ENCODE data around the gene NME3. TPM values are rescaled to one million over a fixed set of nuclear protein-coding genes. Genes with fewer than 3 reads are reported as not detected.

The NME3 gene
- total RNA-seq, 1 donor from 2014 or later: 15.6 TPM

- no peaks in the 10 kb centered on the region for H3K79me2 ChIP-seq (ENCODE audit: low read depth)
- H3K36me3 Mint-ChIP-seq: peaks cover 6% of the 10 kb centered on the region
- H3K4me3 ChIP-seq: no peak within 1 kb of the TSS
- H3K4me1 ChIP-seq: no peaks in the 10 kb centered on the region
- H2AFZ ChIP-seq (replicated peaks): no peak within 1 kb of the TSS
- no peaks in the 10 kb centered on the region for H3K27me3 Mint-ChIP-seq (ENCODE audit: insufficient read depth, low read depth)
- no peak within 1 kb of the TSS for H3K4me2 ChIP-seq
- no peaks in the 10 kb centered on the region for H3K9me3 ChIP-seq (ENCODE audit: low read depth)
- H3K4me1 Mint-ChIP-seq: no peaks in the 10 kb centered on the region
- no peak within 1 kb of the TSS for H3K27ac ChIP-seq
- DNase-seq (ENCODE audit: low spot score): no peak
- H3K9me3 Mint-ChIP-seq: peaks cover 3% of the 10 kb centered on the region
- H3K27me3 ChIP-seq: no peaks in the 10 kb centered on the region
- TF ChIP-seq EZH2 (IDR thresholded peaks at IDR 0.05): no peak
- no peak for TF ChIP-seq CTCF (IDR thresholded peaks at IDR 0.05)
- no peak for TF ChIP-seq EZH2phosphoT487 (IDR thresholded peaks at IDR 0.05)
- no peaks in the 10 kb centered on the region for H3K36me3 ChIP-seq
- H3K27ac Mint-ChIP-seq: no peak within 1 kb of the TSS
- no peaks in the 10 kb centered on the region for H3F3A ChIP-seq (ENCODE audit: low read depth)
- no peaks in the 10 kb centered on the region for H4K20me1 ChIP-seq (ENCODE audit: low read depth)
- no peak within 1 kb of the TSS for H3K4me3 Mint-ChIP-seq
- no peak within 1 kb of the TSS for H3K9ac ChIP-seq
Observed at GRCh38 chr16:1793578-1794220, 22.4 kb upstream of the NME3 start, which contains the start of gene IGFALS. IGFALS (minus strand) TSS chr16:1793705; CDS start chr16:1793652, 53 bp downstream.

GRCh38 chr16:1792836-1793577, 21.7 kb upstream of the NME3 start:
- no peaks in the 10 kb centered on the region for H3K27me3 Mint-ChIP-seq (ENCODE audit: insufficient read depth, low read depth)
- no peaks in the 10 kb centered on the region for H3K4me1 Mint-ChIP-seq

More at GRCh38 chr16:1792836-1793577, 21.7 kb upstream of the NME3 start:
- TF ChIP-seq EZH2 (IDR thresholded peaks at IDR 0.05) (no peak), EZH2phosphoT487 (IDR thresholded peaks at IDR 0.05) (no peak), CTCF (IDR thresholded peaks at IDR 0.05) (no peak)
- H3K36me3 Mint-ChIP-seq: peaks cover 6% of the 10 kb centered on the region
- Histone ChIP-seq H3K27me3 (no peaks in the 10 kb centered on the region), H4K20me1 (ENCODE audit: low read depth) (no peaks in the 10 kb centered on the region), H3K4me2 (no peak overlapping the region), H3K4me1 (no peaks in the 10 kb centered on the region), H3K9ac (no peak overlapping the region), H3F3A (ENCODE audit: low read depth) (no peaks in the 10 kb centered on the region), H3K9me3 (ENCODE audit: low read depth) (no peaks in the 10 kb centered on the region), H3K4me3 (no peak overlapping the region), H3K27ac (no peak overlapping the region), H2AFZ (replicated peaks) (no peak overlapping the region), H3K36me3 (no peaks in the 10 kb centered on the region), H3K79me2 (ENCODE audit: low read depth) (no peaks in the 10 kb centered on the region)
- no peak overlapping the region for H3K27ac Mint-ChIP-seq
- no peak overlapping the region for H3K4me3 Mint-ChIP-seq
- DNase-seq (ENCODE audit: low spot score): no peak
- H3K9me3 Mint-ChIP-seq: peaks cover 3% of the 10 kb centered on the region

Measured in neural progenitor cell (in vitro differentiated cells).